ENCODE results near the gene HPCA.

The HPCA gene

DNA sequence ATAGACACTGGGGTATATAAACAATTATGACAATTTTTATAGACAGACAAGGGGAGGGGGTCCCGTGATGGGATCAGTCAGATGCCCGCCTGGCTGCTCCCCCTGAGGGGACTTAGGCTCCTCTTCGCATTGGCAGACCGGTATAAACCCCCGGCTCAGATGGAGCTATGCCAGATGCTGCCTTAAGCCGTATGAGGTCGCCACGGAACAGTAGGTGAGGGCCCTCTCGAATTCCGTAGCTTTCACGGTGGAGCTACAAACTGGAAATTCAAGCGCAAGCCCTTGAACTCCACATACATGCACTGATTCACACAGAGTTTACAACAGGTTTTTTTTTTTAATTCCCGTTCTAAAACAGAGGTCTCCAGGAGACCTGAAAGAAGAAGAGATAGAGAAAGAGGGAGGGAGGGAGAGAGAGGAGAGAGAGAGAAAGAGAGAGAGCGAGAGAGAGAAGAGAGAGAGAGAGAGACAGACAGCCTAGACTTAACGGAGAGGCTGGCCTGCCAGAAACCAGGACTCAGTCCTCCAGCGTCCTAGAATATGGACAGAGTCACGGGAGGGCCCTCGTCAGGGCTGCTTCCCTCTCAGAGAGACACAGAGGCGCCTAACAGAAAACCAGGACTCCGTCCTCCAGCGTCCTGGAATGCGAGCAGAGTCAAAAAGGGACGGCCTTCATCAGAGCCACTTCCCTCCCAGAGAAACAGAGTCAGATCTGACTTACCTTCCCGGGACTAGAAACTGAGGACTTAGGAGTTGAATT lies 39.3 kb downstream of the HPCA start:
- no peak for TF ChIP-seq POU2F2 (IDR thresholded peaks at IDR 0.05; ENCODE audit: low read depth, low read length)
- no peak for TF ChIP-seq SPI1 (IDR thresholded peaks at IDR 0.05; ENCODE audit: low read depth, low read length)
- no peak for TF ChIP-seq POLR2A (IDR thresholded peaks at IDR 0.05; ENCODE audit: low read depth, low read length)
- TF ChIP-seq PAX5 (IDR thresholded peaks at IDR 0.05; ENCODE audit: insufficient read depth, low read length, severe bottlenecking) = no peak
- TF ChIP-seq POLR2AphosphoS5 (IDR thresholded peaks at IDR 0.05; ENCODE audit: low read depth, low read length) = no peak
- no peak for TF ChIP-seq TAF1 (IDR thresholded peaks at IDR 0.05; ENCODE audit: low read depth, low read length)
- FAIRE-seq (no peak), DNase-seq (ENCODE audit: insufficient read length, low spot score) (no peak)

- TF ChIP-seq POLR2AphosphoS5 (IDR thresholded peaks at IDR 0.05; ENCODE audit: low read depth, low read length) (no peak), POLR2A (IDR thresholded peaks at IDR 0.05; ENCODE audit: low read depth, low read length) (no peak), TAF1 (IDR thresholded peaks at IDR 0.05; ENCODE audit: low read depth, low read length) (no peak), SPI1 (IDR thresholded peaks at IDR 0.05; ENCODE audit: low read depth, low read length) (no peak), PAX5 (IDR thresholded peaks at IDR 0.05; ENCODE audit: insufficient read depth, low read length, severe bottlenecking) (no peak), POU2F2 (IDR thresholded peaks at IDR 0.05; ENCODE audit: low read depth, low read length) (no peak)
- no peak for FAIRE-seq
- no peak for DNase-seq (ENCODE audit: insufficient read length, low spot score)
These were observed 40.3 kb downstream of the HPCA start for GRCh38 chr1:32926562-32926961.

DNA sequence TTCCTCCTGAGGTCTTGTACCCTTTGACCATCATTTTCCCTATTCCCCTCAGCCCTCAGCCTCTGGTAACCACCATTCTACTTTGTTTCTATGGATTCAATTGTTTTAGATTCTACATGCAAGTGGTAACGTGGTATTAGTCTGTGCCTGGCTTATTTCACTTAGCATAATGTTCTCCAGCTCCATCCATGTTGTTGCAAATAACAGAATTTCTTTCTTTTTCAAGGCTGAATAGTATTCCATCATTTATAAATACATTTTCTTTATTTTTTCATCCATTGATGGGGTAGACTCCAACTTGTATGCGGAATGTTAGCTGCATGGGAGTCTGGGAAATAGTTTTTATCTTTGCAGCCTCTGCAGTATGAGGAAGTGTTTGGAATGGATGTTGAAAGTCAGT lies 41.1 kb downstream of the HPCA start:
- no peak for FAIRE-seq
- TF ChIP-seq POU2F2 (IDR thresholded peaks at IDR 0.05; ENCODE audit: low read depth, low read length) = no peak
- TF ChIP-seq POLR2AphosphoS5 (IDR thresholded peaks at IDR 0.05; ENCODE audit: low read depth, low read length) = no peak
- no peak for TF ChIP-seq PAX5 (IDR thresholded peaks at IDR 0.05; ENCODE audit: insufficient read depth, low read length, severe bottlenecking)
- no peak for TF ChIP-seq SPI1 (IDR thresholded peaks at IDR 0.05; ENCODE audit: low read depth, low read length)
- no peak for TF ChIP-seq POLR2A (IDR thresholded peaks at IDR 0.05; ENCODE audit: low read depth, low read length)
- no peak for TF ChIP-seq TAF1 (IDR thresholded peaks at IDR 0.05; ENCODE audit: low read depth, low read length)

DNA sequence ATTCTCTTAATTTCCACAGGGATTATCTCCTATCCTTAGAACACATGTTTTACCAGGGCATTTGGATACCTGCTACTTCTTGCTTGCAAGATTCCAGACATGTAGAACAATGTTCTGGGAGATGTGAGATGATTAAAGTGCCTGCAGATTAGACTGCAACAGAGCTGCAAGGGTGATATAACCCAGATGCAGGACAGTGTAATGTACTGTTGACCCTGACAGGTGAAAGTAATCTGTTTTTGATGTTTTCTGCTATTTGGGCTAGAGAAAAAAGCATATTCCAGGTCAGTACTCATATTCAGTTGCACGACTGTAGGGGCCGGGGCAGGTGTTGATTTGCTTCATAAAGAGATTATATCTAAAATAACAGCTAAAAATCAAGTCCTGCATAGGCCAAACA lies 42.0 kb downstream of the HPCA start:
- DNase-seq (ENCODE audit: insufficient read length, low spot score) = no peak
- TF ChIP-seq PAX5 (IDR thresholded peaks at IDR 0.05; ENCODE audit: insufficient read depth, low read length, severe bottlenecking) (no peak), POLR2A (IDR thresholded peaks at IDR 0.05; ENCODE audit: low read depth, low read length) (no peak), TAF1 (IDR thresholded peaks at IDR 0.05; ENCODE audit: low read depth, low read length) (no peak), POLR2AphosphoS5 (IDR thresholded peaks at IDR 0.05; ENCODE audit: low read depth, low read length) (no peak), SPI1 (IDR thresholded peaks at IDR 0.05; ENCODE audit: low read depth, low read length) (no peak), POU2F2 (IDR thresholded peaks at IDR 0.05; ENCODE audit: low read depth, low read length) (no peak)
- peak; percentile 61 for FAIRE-seq

More for the DNA sequence above, 41.1 kb downstream of the HPCA start:
- no peak for DNase-seq (ENCODE audit: insufficient read length, low spot score)

DNA sequence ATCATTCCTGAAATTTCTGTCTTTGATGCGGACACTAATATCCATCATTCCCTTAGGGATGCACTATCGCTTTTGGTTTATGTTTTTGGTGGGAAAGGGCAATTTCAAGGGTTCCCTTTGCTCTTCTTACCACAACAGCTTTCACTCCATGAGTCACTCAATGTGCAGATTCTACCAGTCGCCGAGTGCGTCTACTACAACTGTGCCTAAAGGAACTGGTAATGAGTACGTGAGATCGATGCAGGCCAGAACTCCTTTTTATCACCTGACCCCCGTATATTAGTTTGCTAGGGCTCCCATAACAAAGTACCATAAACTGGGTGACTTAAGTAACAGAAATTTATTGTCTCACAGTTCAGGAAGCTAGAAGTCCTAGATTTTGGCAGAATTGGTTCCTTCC lies 42.4 kb downstream of the HPCA start:
- FAIRE-seq (no peak), DNase-seq (ENCODE audit: insufficient read length, low spot score) (no peak)
- TF ChIP-seq PAX5 (IDR thresholded peaks at IDR 0.05; ENCODE audit: insufficient read depth, low read length, severe bottlenecking) (no peak), TAF1 (IDR thresholded peaks at IDR 0.05; ENCODE audit: low read depth, low read length) (no peak), POLR2A (IDR thresholded peaks at IDR 0.05; ENCODE audit: low read depth, low read length) (no peak), POU2F2 (IDR thresholded peaks at IDR 0.05; ENCODE audit: low read depth, low read length) (no peak), SPI1 (IDR thresholded peaks at IDR 0.05; ENCODE audit: low read depth, low read length) (no peak), POLR2AphosphoS5 (IDR thresholded peaks at IDR 0.05; ENCODE audit: low read depth, low read length) (no peak)

- DNase-seq (ENCODE audit: insufficient read length, low spot score) (no peak), FAIRE-seq (no peak)
- TF ChIP-seq POLR2AphosphoS5 (IDR thresholded peaks at IDR 0.05; ENCODE audit: low read depth, low read length) = no peak
- no peak for TF ChIP-seq TAF1 (IDR thresholded peaks at IDR 0.05; ENCODE audit: low read depth, low read length)
- no peak for TF ChIP-seq POU2F2 (IDR thresholded peaks at IDR 0.05; ENCODE audit: low read depth, low read length)
- TF ChIP-seq SPI1 (IDR thresholded peaks at IDR 0.05; ENCODE audit: low read depth, low read length) = no peak
- TF ChIP-seq PAX5 (IDR thresholded peaks at IDR 0.05; ENCODE audit: insufficient read depth, low read length, severe bottlenecking) = no peak
- TF ChIP-seq POLR2A (IDR thresholded peaks at IDR 0.05; ENCODE audit: low read depth, low read length) = no peak
These were observed 43.1 kb downstream of the HPCA start for GRCh38 chr1:32929366-32929765.

DNA sequence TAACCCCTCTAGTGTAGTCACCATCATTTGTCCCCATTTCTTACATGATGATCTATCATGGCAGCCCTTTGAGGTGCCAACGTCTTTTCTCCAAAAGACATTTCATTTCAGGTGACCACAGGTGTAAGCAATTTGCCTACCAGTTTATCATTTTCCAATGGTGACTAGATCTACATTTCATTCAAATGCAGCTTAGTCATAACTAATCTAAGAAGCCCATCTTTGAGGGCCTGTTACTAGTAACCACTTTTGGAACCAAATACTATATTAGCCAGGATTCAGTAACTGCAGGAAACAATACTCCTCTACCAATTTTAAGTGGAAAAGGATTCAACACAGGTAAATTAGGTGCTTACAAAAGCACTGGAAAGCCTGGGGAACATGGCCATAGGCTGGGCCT lies 45.5 kb downstream of the HPCA start:
- FAIRE-seq (no peak), DNase-seq (ENCODE audit: insufficient read length, low spot score) (no peak)
- TF ChIP-seq POU2F2 (IDR thresholded peaks at IDR 0.05; ENCODE audit: low read depth, low read length) (no peak), POLR2AphosphoS5 (IDR thresholded peaks at IDR 0.05; ENCODE audit: low read depth, low read length) (no peak), SPI1 (IDR thresholded peaks at IDR 0.05; ENCODE audit: low read depth, low read length) (no peak), TAF1 (IDR thresholded peaks at IDR 0.05; ENCODE audit: low read depth, low read length) (no peak), PAX5 (IDR thresholded peaks at IDR 0.05; ENCODE audit: insufficient read depth, low read length, severe bottlenecking) (no peak), POLR2A (IDR thresholded peaks at IDR 0.05; ENCODE audit: low read depth, low read length) (no peak)

GRCh38 chr1:32933742-32934322 lies 47.5 kb downstream of the HPCA start:
- TF ChIP-seq SPI1 (IDR thresholded peaks at IDR 0.05; ENCODE audit: low read depth, low read length) (no peak), POLR2A (IDR thresholded peaks at IDR 0.05; ENCODE audit: low read depth, low read length) (no peak), POU2F2 (IDR thresholded peaks at IDR 0.05; ENCODE audit: low read depth, low read length) (no peak), TAF1 (IDR thresholded peaks at IDR 0.05; ENCODE audit: low read depth, low read length) (no peak), PAX5 (IDR thresholded peaks at IDR 0.05; ENCODE audit: insufficient read depth, low read length, severe bottlenecking) (no peak), POLR2AphosphoS5 (IDR thresholded peaks at IDR 0.05; ENCODE audit: low read depth, low read length) (no peak)
- no peak for DNase-seq (ENCODE audit: insufficient read length, low spot score)
- peak; percentile 26 for FAIRE-seq

DNA sequence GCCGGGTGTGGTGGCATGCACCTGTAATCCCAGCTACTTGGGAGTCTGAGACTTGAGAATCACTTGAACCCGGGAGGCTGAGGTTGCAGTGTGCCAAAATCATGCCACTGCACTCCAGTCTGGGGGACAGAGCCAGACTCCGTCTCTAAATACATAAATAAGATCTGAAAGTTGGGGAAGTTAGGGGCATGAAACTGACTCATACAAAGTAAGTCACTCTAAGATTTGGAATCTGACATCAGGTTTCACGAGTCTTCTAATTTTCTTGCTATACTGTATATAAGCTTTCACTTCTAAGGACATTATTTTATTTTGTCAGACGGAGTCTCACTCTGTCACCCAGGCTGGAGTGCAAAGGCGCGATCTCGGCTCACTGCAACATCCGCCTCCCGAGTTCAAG lies 48.2 kb downstream of the HPCA start:
- no peak for TF ChIP-seq POLR2AphosphoS5 (IDR thresholded peaks at IDR 0.05; ENCODE audit: low read depth, low read length)
- no peak for TF ChIP-seq TAF1 (IDR thresholded peaks at IDR 0.05; ENCODE audit: low read depth, low read length)
- no peak for TF ChIP-seq PAX5 (IDR thresholded peaks at IDR 0.05; ENCODE audit: insufficient read depth, low read length, severe bottlenecking)
- TF ChIP-seq SPI1 (IDR thresholded peaks at IDR 0.05; ENCODE audit: low read depth, low read length) = no peak
- TF ChIP-seq POLR2A (IDR thresholded peaks at IDR 0.05; ENCODE audit: low read depth, low read length) = no peak
- TF ChIP-seq POU2F2 (IDR thresholded peaks at IDR 0.05; ENCODE audit: low read depth, low read length) = no peak
- no peak for FAIRE-seq
- DNase-seq (ENCODE audit: insufficient read length, low spot score) = no peak
